KBM-7 (cell line): ENCODE results near the gene MN1.

Experiments used
- DNase-seq: peaks from one replicate; pipeline ENCODE4 v3.0.0-alpha.2; 2015
- in situ Hi-C: fragments of 300-500 bp; cut with MboI; formaldehyde crosslinking; loops from 2 replicates; pipeline ENCODE4 v1.14.3; 2020; ENCODE audit warnings: low sequenced_read_pairs, low pct_unique_long_range_greater_than_20kb, mixed read lengths

The MN1 gene

GRCh38 chr22:27791159-27791858 is 10.2 kb downstream of the MN1 start:
- in situ Hi-C loops, result no loop called here
- no peak for DNase-seq

- no peak for DNase-seq
- in situ Hi-C loops, result no loop called here
These were observed 11.0 kb downstream of the MN1 start for GRCh38 chr22:27790376-27791158.

DNA sequence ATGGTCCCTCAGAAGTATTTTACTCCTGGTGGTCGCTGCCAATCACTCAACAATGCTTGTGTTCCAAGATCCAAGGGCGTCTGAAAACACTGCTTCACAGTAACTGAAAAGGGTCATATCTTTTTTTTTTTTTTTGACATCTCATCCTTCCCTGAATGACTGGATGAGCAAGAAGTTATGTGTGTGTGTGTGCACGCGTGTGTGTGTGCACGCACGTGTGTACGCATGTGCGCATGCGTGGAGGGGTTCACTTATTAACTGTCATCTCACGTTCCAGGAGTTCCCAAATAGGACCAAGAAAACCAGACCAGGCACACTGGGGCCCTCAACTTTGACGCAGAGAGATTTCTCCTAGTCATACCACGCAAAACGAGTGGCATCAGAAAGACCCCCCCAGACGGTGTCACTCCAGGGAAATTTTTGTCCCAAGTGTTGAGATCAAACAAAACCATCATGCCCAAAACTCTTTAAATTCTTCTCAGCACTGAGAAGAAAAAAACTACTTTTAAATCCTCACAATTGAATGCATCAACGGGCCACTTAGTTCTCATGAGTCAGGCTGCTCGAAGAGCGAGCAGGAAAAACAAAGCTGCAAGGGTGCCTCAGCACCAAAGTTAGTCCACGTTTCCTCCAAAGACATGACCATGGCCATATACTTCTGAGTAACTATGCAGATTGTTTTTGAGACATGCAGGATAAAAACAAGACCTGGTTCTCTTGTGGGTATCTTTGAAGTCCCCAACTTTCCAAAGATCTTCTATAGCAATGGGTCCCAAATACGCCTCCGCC is 12.9 kb downstream of the MN1 start:
- in situ Hi-C loops, result no loop called here
- no peak for DNase-seq

GRCh38 chr22:27786965-27787364 is 14.6 kb downstream of the MN1 start:
- in situ Hi-C loops, result no loop called here
- DNase-seq, result no peak

DNA sequence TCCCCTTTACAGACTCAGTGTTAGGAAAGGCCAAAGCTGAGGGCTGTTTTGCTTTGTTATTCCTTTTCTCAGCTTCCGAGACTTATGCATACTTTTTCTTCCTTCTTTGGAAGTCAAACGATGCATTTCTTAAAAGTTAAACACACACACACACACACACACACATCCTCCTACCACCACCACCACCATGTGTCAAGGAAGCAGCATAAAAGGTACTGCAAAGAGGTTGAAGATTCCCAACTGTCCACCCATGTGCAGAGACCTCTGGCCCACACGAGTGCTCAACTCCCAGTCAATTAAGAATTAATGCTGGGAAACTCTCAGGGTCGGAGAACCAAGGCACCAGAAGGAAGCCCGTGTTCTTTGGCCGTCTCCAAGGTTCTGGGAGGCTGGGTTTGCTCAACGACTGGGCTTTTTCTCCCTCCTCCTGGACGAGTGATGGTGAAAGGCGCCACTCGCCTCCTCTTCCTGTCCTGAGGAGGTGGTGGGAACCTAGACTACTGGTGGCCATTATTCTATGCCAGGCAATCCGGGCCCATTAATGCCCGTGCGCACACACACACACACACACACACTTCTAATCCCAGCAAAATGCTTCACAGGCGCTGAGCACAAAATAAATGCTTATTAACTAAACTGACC is 15.1 kb downstream of the MN1 start:
- in situ Hi-C loops, result no loop called here
- no peak for DNase-seq

GRCh38 chr22:27785831-27786230 is 15.7 kb downstream of the MN1 start:
- in situ Hi-C loops, result no loop called here
- DNase-seq, result no peak

DNA sequence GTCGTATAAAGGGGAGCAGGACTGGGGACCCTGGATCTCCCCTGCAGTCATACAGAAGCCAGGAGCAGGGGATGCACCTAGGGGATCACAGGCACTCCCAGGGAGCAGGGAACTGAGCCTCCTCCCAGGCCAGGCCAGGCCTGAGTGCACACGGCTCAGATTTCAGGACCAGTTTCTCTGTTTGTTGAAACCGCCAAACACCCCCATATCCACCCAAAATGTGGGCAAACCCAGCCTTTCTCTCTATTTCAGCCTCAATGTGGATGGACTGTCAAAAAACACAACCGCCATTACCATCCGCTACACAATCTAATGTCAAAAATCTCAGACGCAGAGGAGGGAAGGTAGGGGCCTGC is 17.5 kb downstream of the MN1 start:
- in situ Hi-C loops, result no loop called here
- DNase-seq, result no peak

DNA sequence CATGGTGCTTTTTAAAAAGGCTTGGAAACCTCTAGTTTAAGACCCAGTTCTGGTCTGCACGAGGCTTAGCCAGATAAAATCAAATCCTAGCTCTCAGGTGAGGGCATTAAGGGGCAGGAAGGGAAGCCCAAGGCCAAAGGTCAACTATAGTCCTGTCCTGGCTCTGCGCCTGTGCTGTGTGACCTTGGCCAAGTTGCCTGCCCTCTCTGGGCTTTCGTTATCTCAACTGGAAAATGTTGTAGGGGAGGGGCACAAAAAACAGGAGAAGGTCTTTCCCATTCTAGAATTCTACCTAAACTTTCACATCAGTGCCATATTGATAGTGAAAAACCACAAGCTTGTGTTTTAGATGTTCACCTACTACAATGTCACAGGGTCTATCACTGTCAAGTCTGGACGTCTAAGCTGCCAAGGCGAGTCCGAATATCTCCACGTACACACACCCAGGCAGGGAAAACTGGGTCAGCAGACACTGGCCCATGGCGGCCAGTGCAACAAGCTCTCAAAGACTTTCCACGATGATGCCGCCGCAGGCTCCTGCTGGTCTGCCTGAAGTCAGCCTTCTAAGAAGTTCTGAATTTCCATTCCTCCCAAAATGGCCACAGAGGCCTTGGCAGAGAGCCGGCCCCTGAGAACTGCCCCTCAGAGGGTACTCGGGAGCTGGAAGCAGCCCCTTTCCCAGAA is 18.0 kb downstream of the MN1 start:
- in situ Hi-C loops, result no loop called here
- DNase-seq, result no peak

- in situ Hi-C loops, result no loop called here
- no peak for DNase-seq
These were observed 19.5 kb downstream of the MN1 start for GRCh38 chr22:27782088-27782487.

DNA sequence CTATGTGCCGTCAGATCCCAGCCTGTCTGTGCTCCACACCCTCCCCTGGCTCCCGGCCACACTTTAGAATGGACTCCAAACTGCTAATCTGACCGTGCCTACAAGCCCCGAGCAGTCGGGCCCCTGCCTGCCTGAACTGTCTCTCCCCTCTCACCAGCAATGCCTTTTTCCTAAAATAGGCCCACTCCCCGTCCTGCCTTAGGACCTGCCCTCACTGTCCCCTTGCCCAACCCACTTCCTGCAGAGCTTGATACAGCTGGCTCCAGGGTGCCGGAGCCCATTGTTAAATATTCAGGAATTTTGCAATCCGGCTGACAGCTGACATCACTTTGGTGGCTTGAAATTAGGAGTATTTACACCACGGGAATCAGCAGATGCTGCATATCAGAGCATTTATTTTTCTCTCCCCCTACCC is 21.4 kb downstream of the MN1 start:
- in situ Hi-C loops, result no loop called here
- DNase-seq, result no peak

DNA sequence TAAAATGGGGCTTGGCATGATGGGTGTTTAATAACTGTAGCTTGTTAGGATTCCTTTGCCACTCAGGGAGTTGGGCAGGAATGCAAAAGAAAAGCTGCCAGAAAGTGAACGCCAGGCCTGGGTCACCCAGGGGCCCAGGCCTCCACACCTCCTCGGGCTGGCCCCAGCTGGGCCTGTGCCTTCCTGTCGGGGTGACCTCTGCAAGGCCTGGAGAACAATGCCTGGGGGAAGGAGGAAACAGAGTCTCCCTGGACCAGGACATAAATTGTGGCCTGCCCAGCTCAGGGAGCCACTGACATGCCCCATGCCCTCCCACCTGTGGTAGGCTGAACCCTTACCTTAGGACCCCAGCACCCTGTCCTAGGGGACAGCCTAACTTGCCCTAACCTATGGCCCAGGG is 21.9 kb downstream of the MN1 start:
- in situ Hi-C loops, result no loop called here
- DNase-seq, result no peak

- in situ Hi-C loops, result no loop called here
- no peak for DNase-seq
These were observed 23.1 kb downstream of the MN1 start for GRCh38 chr22:27778294-27779090.

GRCh38 chr22:27777128-27777527 is 24.4 kb downstream of the MN1 start:
- in situ Hi-C loops, result no loop called here
- DNase-seq, result no peak

GRCh38 chr22:27776650-27776958 is 25.0 kb downstream of the MN1 start:
- no peak for DNase-seq
- in situ Hi-C loops, result no loop called here

DNA sequence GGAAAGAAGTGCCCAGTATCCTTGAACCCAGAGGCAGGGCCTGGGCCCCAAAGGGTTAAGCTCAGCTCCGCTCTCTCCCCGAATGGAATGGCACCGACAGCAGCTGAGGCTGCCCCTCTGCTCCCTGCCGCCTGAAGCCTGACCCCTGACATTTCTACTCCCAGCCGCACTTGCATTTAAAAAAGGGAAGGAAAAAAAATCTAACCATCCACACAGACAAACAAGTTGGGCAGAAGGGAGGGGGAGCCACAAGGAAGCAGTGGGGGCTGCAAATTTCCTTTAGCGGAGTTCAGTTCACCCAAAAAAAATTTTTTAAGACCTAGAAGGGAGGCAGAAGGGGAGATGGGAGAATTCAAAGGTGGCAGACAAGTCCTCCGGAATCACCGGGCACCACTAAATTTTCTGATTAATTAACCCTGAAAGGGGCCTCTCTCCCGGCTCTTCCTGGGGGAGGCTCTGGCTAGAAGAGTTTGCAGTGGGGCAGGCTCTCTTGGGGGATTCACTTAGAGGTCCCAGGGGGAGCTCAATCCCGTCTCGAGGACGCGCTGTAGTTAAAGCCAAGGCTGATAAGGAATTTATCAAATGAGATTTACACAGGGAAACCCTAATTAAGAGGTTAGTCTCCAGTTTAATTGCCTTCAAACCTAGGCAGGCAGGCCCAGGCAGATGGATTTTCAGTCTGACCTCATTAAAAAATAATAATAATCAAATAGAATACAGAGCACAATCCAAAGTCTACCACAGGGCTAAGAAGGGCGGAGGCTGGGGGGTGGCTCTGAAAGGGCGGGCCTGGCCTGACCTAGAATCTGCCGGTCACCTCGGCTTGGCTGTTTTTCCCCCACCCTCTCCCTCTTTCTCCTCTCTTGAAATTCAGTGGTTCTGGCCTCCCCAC is 25.6 kb downstream of the MN1 start:
- in situ Hi-C loops, result no loop called here
- peak; percentile 25 for DNase-seq

DNA sequence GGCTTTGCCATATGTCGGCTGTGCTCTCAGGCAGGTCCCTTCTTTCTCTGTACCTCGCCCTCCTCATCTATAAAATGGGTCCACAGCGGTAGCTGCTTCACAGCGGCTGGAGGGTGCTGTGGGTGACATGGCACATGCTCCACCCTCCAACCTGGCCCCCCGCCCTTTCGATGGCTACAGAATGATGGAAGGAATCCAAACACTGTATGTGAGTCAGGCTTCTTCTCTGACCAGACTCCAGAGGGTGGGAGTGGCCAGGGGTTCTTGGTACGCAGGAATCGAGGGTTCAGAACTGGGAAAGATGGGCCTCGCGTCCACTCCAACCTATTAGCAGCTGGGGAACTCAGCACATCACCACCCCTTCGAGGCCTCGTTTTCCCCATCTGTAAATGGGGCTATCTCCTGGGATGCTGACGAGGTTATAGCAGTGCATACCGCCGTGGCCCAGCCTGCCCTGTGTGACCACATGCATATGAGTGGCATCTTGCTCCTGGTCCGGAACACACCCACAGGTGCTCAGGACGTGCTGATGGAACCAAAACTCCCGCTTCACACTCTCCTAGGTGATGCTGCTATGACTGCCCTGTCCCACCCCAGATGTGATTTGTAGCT is 26.4 kb downstream of the MN1 start:
- in situ Hi-C loops, result no loop called here

GRCh38 chr22:27774200-27774599 is 27.4 kb downstream of the MN1 start:
- DNase-seq, result no peak
- in situ Hi-C loops, result no loop called here

More for the DNA sequence above, 26.4 kb downstream of the MN1 start:
- no peak for DNase-seq
